Endothelial cell of umbilical vein (primary cell): Measurements from ENCODE around the gene MOK. TPM values are rescaled to one million over a fixed set of nuclear protein-coding genes. Genes with fewer than 3 reads are reported as not detected.

Experiments
- BruUV-seq: library from RNA; stranded (reverse); fragments of 400-500 nt; replicated peaks from 2 replicates; lab custom pipeline; 2021; lab: Mats Ljungman, UMichigan
- CTCF ChIA-PET: fragments of 300-600, 350-600 bp; sonication (Branson Sonifier 250); formaldehyde crosslinking; loops from one replicate; lab custom pipeline; 2021; ENCODE audit warnings: antibody characterized with exemption, inconsistent platforms; lab: Charles Lee
- POLR2A ChIA-PET: fragments of 300-600, 350-600 bp; sonication (Branson Sonifier 250); formaldehyde crosslinking; loops from one replicate; lab custom pipeline; 2021; ENCODE audit warnings: antibody characterized with exemption, inconsistent platforms; lab: Charles Lee
- DNase-seq: peaks from one replicate; pipeline ENCODE4 v3.0.0-alpha.2; 2011; ENCODE audit warnings: low read depth, low spot score
- FAIRE-seq: peaks from 2 replicates; lab custom pipeline; 2011; peaks lifted over from hg19 to GRCh38; lab: Jason Lieb, UNC
- H2AFZ ChIP-seq: 2 replicates; pipeline ENCODE4 v1.6.0; 2012; ENCODE audit warnings: low read depth, low read length, control low read depth, inconsistent platforms
- H3K27ac ChIP-seq: 2 replicates; pipeline ENCODE4 v1.5.1; 2011; ENCODE audit warnings: low read depth, mild to moderate bottlenecking, control low read depth, low read length, moderate library complexity; ENCODE audit not compliant: insufficient read depth
- H3K27me3 ChIP-seq, 2 experiments: 2 replicates each; pipeline versions ENCODE4 v1.6.0 to v1.6.1; 2011; ENCODE audit warnings: low read length in 2 of 2, mixed read lengths in 1 of 2; ENCODE audit not compliant: control insufficient read depth in 2 of 2, insufficient read depth in 2 of 2
- H3K36me3 ChIP-seq, 2 experiments: 2 replicates in 1 of 2; 3 replicates in 1 of 2; pipeline ENCODE4 v1.5.1; 2011; ENCODE audit warnings: low read length in 2 of 2, mild to moderate bottlenecking in 1 of 2, moderate library complexity in 1 of 2; ENCODE audit not compliant: control insufficient read depth in 2 of 2, insufficient read depth in 2 of 2; ENCODE audit errors: extremely low read depth in 1 of 2
- H3K4me1 ChIP-seq: 3 replicates; pipeline ENCODE4 v1.5.1; 2011; ENCODE audit warnings: mild to moderate bottlenecking, low read length; ENCODE audit not compliant: control insufficient read depth, insufficient read depth; ENCODE audit errors: extremely low read depth
- H3K4me2 ChIP-seq: 2 replicates; pipeline ENCODE4 v1.6.1; 2011; ENCODE audit warnings: low read length, control low read depth, mixed read lengths; ENCODE audit not compliant: insufficient read depth
- H3K4me3 ChIP-seq, 3 experiments: fragments of 200-600 bp in 1 of 3; sonication (generic), shearing (Covaris generic) in 1 of 3; replicated peaks in 1 of 3; 2 replicates each; pipeline ENCODE4 v1.5.1; 2011 to 2016; ENCODE audit warnings: control low read depth in 3 of 3, low read length in 3 of 3, mild to moderate bottlenecking in 2 of 3, inconsistent platforms in 1 of 3, low read depth in 1 of 3, moderate library complexity in 1 of 3; ENCODE audit not compliant: insufficient read depth in 1 of 3
- H3K79me2 ChIP-seq: 2 replicates; pipeline ENCODE4 v1.6.0; 2012; ENCODE audit warnings: low read length, inconsistent platforms; ENCODE audit not compliant: control insufficient read depth, insufficient read depth
- H3K9ac ChIP-seq: replicated peaks from 2 replicates; pipeline ENCODE3; 2011; ENCODE audit warnings: low read length, control low read depth; ENCODE audit not compliant: insufficient read depth; ENCODE audit errors: extremely low read depth
- H3K9me1 ChIP-seq: replicated peaks from 3 replicates; pipeline ENCODE4 v1.6.0; 2011; ENCODE audit warnings: mild to moderate bottlenecking, low read length; ENCODE audit not compliant: control insufficient read depth, insufficient read depth; ENCODE audit errors: extremely low read depth
- H3K9me3 ChIP-seq: replicated peaks from 2 replicates; pipeline ENCODE4 v1.5.1; 2012; ENCODE audit warnings: low read length, inconsistent platforms; ENCODE audit not compliant: control insufficient read depth, insufficient read depth
- H4K20me1 ChIP-seq: replicated peaks from 2 replicates; pipeline ENCODE3; 2011; ENCODE audit warnings: mild to moderate bottlenecking, low read length; ENCODE audit not compliant: control insufficient read depth, insufficient read depth; ENCODE audit errors: extremely low read depth
- EZH2 ChIP-seq: IDR thresholded peaks from 2 replicates; pipeline ENCODE4 v1.6.1; 2012; ENCODE audit warnings: borderline replicate concordance, low read depth, mild to moderate bottlenecking, moderate library complexity, low read length, inconsistent platforms; ENCODE audit not compliant: severe bottlenecking
- FOS ChIP-seq: IDR thresholded peaks from 2 replicates; pipeline ENCODE4 v1.6.1; 2011; ENCODE audit warnings: mild to moderate bottlenecking, low read length, moderate library complexity, borderline replicate concordance; ENCODE audit not compliant: insufficient read depth
- GATA2 ChIP-seq: IDR thresholded peaks from 2 replicates; pipeline ENCODE4 v1.7.0; 2011; ENCODE audit warnings: low read depth, mild to moderate bottlenecking, moderate library complexity, mixed read lengths, low read length; ENCODE audit not compliant: insufficient read length, insufficient read depth
- JUN ChIP-seq: IDR thresholded peaks from 2 replicates; pipeline ENCODE4 v1.6.1; 2011; ENCODE audit warnings: borderline replicate concordance, low read depth; ENCODE audit not compliant: insufficient read length, insufficient read depth
- MAX ChIP-seq: IDR thresholded peaks from 2 replicates; pipeline ENCODE4 v1.6.1; 2011; ENCODE audit not compliant: insufficient read depth, insufficient read length
- MYC ChIP-seq: IDR thresholded peaks from one replicate; pipeline ENCODE4 v1.6.1; 2011; ENCODE audit warnings: mild to moderate bottlenecking, low read depth, low read length
- POLR2A ChIP-seq: IDR thresholded peaks from 2 replicates; pipeline ENCODE4 v1.6.1; 2012; ENCODE audit warnings: low read depth, mild to moderate bottlenecking, control low read depth, low read length
- dilution Hi-C: fragments of 300-500 bp; cut with MboI; formaldehyde crosslinking; loops from one replicate; pipeline ENCODE4 v1.15.0; 2019; ENCODE audit warnings: low sequenced_read_pairs; ENCODE audit not compliant: extremely low pct_ligation_motif_present
- intact Hi-C: fragments of 100-400 bp; cut with micrococcal nuclease; formaldehyde crosslinking; loops from one replicate; pipeline ENCODE4 v1.10.0; 2022
- polyA plus RNA-seq, 4 experiments: library from polyadenylated mRNA; depleted of rRNA in 3 of 4; stranded (reverse) in 3 of 4; unstranded in 1 of 4; fragments of >200 nt; gene quantifications; 2 replicates each; pipeline versions ENCODE4 v1.2.1 to v1.2.3, GENCODE V29; 2011 to 2012; ENCODE audit warnings: missing spikeins in 1 of 4
- total RNA-seq: library from RNA; stranded (reverse); gene quantifications from 2 replicates; pipeline ENCODE4 v1.2.3, GENCODE V29; 2021

MOK gene
- total and polyA plus RNA-seq, 2 donors (not counting 3 experiments of a cell fraction or from before 2014, with no cell fraction given), result 6.1 to 8.6 TPM

DNA sequence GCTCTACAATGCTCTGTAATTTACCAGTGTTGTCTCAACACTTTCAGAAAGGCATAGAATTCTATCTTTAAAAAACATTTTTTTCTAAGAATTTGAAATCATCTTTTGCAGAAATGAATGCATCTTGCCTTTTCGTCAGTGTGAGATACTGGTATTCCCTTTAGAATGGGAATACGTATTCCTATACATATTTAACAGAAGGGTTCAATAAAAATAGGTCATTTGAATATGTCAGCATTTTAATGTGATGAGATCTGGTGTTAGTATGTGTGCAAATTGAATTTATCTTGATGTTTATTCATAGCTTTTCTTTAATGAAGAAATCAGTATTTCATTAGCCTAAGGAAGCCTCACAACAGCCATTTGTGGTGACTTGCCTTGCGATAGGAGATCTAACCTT, 121.1 kb downstream of the MOK start:
- H3K27ac ChIP-seq, result no peak overlapping the region
- no peaks in the 10 kb centered on the region for H3K9me3 ChIP-seq
- intact Hi-C loops (no loop called here), dilution Hi-C loops (no loop called here)
- no peaks in the 10 kb centered on the region for H3K27me3 ChIP-seq
- DNase-seq, result no peak
- H3K36me3 ChIP-seq, result no peaks in the 10 kb centered on the region
- no peak for FAIRE-seq
- no peaks in the 10 kb centered on the region for H3K9me1 ChIP-seq
- H4K20me1 ChIP-seq, result no peaks in the 10 kb centered on the region
- no peak overlapping the region for H3K4me3 ChIP-seq
- CTCF ChIA-PET, result interaction anchor here (0.9 kb wide), 1 partner anchor 130 kb away, joined by 3 read pairs; no protein-coding TSS in a partner anchor
- no peaks in the 10 kb centered on the region for H3K4me1 ChIP-seq
- BruUV-seq, result no TSS peak
- peaks cover 45% of the 10 kb centered on the region for H3K79me2 ChIP-seq
- H2AFZ ChIP-seq, result no peak overlapping the region
- H3K9ac ChIP-seq, result no peak overlapping the region
- no peak overlapping the region for H3K4me2 ChIP-seq
- POLR2A ChIA-PET, result no interaction called here
- TF ChIP-seq GATA2, result no peak
- no peak for TF ChIP-seq EZH2
- TF ChIP-seq POLR2A, result no peak
- no peak for TF ChIP-seq FOS
- TF ChIP-seq JUN, result no peak
- no peak for TF ChIP-seq MAX

DNA sequence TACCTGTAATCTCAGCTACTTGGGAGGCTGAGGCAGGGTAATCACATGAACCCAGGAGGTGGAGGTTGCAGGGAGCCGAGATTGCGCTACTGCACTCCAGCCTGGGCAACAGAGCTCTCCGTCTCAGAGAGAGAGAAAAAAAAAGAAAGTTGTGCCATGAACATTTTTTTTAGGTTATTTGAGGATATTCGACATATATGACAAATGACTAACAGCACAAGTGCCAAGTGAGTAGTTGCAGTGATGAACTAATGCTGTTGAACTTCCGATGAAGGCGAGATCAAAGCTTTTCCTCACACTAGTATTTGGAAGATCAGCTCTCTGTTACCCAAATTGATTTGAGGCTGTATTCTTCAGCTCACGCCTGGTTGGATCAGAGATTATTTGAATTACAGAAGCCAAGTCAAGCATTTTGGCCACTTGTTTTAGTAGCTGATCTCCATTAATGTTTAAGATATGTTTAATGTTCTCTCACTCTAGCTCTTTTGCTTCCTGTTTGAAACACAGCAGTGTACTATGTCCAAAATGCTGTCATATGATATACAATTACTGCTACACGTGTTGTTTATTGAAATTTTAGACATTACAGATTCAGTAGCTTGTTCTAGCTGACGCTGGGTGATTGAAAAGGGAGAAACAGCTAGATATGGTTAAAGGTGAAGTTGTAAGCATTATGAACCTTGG, 121.9 kb downstream of the MOK start:
- dilution Hi-C loops, result no loop called here

More for the DNA sequence above, 121.9 kb downstream of the MOK start:
- TF ChIP-seq FOS (no peak), MAX (no peak), MYC (no peak)
- H3K4me3 ChIP-seq, result no peak overlapping the region
- H4K20me1 ChIP-seq, result no peaks in the 10 kb centered on the region
- no peak for DNase-seq
- no peak overlapping the region for H3K9ac ChIP-seq
- peaks cover 47% of the 10 kb centered on the region for H3K79me2 ChIP-seq
- intact Hi-C loops, result no loop called here
- H3K27ac ChIP-seq, result no peak overlapping the region
- no peaks in the 10 kb centered on the region for H3K4me1 ChIP-seq
- no peak for FAIRE-seq
- H3K9me3 ChIP-seq, result no peaks in the 10 kb centered on the region
- H2AFZ ChIP-seq, result no peak overlapping the region
- H3K9me1 ChIP-seq, result no peaks in the 10 kb centered on the region
- ChIA-PET POLR2A (no interaction called here), CTCF (interaction anchor here (1.1 to 2.1 kb wide), 2 partner anchors 12 to 87 kb away, joined by 3 to 6 read pairs; no protein-coding TSS in a partner anchor)
- no peak overlapping the region for H3K4me2 ChIP-seq
- no peaks in the 10 kb centered on the region for H3K36me3 ChIP-seq
- no TSS peak for BruUV-seq
- H3K27me3 ChIP-seq, result no peaks in the 10 kb centered on the region
